Panc1 (cell line): ENCODE measurements around the gene CTDP1.

ENCODE experiments used
- TF ChIP-seq, protein P1 (sequence below): fragments of 450-650 bp; IDR thresholded peaks from 2 replicates; pipeline ENCODE4 v1.5.1; 2017; ENCODE audit warnings: mild to moderate bottlenecking
- TF ChIP-seq, protein P2 (sequence below), 2 experiments: IDR thresholded peaks; 2 replicates each; pipeline ENCODE4 v1.6.1; 2011 to 2012; ENCODE audit warnings: low read depth in 2 of 2, control low read depth in 1 of 2, low read length in 1 of 2, mild to moderate bottlenecking in 1 of 2, moderate library complexity in 1 of 2; ENCODE audit not compliant: insufficient read depth in 1 of 2

DNA sequence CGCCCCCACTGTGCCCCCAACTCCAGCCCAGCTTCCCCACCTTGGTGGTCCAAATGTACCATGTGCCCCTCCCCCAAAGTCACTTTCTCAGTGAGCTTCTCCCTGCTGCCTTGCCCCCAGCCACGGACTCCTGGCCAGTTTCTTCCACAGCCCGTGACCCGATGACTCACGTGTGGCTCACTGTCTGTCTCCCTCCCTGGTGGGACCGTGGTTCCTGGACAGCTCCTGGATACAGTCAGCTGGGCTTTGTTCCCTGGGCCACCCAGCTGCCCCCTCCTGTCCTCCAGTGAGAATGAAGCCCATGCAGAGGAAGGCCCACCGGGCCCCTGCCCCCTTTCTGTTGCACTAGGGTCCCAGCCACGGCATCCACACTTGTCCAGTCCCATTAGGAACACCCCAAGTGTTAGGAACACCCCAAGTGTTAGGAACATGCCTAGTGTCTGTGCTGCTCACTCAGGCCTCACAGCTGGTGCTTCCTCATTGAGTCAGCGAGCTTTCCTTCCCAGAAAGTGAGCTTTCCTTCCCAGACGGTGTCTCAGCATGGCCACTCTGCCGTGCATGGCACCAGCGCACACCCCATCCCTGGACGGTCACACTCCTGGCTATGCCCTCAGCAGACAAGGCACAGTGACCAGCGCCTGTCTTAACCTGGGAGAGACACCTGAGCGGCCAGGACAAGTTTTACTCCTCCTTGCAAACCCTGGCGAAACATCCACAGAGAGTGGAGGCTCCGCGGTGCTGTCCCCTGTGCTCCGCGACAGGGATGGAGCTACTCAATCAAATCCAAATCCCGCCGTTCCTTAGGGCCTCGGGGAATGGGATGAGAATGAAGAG is 44.8 kb upstream of the CTDP1 start:
- TF ChIP-seq, protein P1, sequence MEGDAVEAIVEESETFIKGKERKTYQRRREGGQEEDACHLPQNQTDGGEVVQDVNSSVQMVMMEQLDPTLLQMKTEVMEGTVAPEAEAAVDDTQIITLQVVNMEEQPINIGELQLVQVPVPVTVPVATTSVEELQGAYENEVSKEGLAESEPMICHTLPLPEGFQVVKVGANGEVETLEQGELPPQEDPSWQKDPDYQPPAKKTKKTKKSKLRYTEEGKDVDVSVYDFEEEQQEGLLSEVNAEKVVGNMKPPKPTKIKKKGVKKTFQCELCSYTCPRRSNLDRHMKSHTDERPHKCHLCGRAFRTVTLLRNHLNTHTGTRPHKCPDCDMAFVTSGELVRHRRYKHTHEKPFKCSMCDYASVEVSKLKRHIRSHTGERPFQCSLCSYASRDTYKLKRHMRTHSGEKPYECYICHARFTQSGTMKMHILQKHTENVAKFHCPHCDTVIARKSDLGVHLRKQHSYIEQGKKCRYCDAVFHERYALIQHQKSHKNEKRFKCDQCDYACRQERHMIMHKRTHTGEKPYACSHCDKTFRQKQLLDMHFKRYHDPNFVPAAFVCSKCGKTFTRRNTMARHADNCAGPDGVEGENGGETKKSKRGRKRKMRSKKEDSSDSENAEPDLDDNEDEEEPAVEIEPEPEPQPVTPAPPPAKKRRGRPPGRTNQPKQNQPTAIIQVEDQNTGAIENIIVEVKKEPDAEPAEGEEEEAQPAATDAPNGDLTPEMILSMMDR, result no peak
- TF ChIP-seq, protein P2, sequence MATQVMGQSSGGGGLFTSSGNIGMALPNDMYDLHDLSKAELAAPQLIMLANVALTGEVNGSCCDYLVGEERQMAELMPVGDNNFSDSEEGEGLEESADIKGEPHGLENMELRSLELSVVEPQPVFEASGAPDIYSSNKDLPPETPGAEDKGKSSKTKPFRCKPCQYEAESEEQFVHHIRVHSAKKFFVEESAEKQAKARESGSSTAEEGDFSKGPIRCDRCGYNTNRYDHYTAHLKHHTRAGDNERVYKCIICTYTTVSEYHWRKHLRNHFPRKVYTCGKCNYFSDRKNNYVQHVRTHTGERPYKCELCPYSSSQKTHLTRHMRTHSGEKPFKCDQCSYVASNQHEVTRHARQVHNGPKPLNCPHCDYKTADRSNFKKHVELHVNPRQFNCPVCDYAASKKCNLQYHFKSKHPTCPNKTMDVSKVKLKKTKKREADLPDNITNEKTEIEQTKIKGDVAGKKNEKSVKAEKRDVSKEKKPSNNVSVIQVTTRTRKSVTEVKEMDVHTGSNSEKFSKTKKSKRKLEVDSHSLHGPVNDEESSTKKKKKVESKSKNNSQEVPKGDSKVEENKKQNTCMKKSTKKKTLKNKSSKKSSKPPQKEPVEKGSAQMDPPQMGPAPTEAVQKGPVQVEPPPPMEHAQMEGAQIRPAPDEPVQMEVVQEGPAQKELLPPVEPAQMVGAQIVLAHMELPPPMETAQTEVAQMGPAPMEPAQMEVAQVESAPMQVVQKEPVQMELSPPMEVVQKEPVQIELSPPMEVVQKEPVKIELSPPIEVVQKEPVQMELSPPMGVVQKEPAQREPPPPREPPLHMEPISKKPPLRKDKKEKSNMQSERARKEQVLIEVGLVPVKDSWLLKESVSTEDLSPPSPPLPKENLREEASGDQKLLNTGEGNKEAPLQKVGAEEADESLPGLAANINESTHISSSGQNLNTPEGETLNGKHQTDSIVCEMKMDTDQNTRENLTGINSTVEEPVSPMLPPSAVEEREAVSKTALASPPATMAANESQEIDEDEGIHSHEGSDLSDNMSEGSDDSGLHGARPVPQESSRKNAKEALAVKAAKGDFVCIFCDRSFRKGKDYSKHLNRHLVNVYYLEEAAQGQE (IDR thresholded peaks at IDR 0.05; ENCODE audit: insufficient read depth in 1 of 2, low read depth in 2 of 2, low read length in 1 of 2), result no peak
